ENCODE measurements around the gene INHBC.

DNA sequence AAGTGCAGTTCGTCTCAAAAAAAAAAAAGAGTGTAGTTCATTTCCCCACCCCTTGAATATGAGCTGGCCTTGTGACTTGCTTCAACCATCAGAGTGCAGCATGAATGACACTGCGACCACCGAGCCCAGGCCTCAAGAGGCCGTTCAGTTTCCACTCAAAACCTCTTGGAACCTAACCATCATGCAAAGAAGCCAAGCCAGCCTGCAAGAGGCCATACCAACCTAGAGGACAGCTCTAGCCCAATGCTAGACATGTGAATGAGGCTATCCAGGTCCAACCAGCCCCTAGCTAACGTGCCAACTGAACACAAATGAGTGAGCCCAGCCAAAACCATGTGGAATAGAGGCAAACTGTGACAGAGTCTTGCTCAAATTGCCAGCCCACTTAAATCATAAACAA lies 33.4 kb upstream of the INHBC start:
- TF ChIP-seq, protein P1, sequence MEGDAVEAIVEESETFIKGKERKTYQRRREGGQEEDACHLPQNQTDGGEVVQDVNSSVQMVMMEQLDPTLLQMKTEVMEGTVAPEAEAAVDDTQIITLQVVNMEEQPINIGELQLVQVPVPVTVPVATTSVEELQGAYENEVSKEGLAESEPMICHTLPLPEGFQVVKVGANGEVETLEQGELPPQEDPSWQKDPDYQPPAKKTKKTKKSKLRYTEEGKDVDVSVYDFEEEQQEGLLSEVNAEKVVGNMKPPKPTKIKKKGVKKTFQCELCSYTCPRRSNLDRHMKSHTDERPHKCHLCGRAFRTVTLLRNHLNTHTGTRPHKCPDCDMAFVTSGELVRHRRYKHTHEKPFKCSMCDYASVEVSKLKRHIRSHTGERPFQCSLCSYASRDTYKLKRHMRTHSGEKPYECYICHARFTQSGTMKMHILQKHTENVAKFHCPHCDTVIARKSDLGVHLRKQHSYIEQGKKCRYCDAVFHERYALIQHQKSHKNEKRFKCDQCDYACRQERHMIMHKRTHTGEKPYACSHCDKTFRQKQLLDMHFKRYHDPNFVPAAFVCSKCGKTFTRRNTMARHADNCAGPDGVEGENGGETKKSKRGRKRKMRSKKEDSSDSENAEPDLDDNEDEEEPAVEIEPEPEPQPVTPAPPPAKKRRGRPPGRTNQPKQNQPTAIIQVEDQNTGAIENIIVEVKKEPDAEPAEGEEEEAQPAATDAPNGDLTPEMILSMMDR (IDR thresholded peaks at IDR 0.05; ENCODE audit: insufficient read depth, low read length) = no peak
- no peak for TF ChIP-seq GABPA (IDR thresholded peaks at IDR 0.05; ENCODE audit: low read depth)
- TF ChIP-seq POLR2AphosphoS5 (IDR thresholded peaks at IDR 0.05; ENCODE audit: low read depth) = no peak
- TF ChIP-seq, protein P2, sequence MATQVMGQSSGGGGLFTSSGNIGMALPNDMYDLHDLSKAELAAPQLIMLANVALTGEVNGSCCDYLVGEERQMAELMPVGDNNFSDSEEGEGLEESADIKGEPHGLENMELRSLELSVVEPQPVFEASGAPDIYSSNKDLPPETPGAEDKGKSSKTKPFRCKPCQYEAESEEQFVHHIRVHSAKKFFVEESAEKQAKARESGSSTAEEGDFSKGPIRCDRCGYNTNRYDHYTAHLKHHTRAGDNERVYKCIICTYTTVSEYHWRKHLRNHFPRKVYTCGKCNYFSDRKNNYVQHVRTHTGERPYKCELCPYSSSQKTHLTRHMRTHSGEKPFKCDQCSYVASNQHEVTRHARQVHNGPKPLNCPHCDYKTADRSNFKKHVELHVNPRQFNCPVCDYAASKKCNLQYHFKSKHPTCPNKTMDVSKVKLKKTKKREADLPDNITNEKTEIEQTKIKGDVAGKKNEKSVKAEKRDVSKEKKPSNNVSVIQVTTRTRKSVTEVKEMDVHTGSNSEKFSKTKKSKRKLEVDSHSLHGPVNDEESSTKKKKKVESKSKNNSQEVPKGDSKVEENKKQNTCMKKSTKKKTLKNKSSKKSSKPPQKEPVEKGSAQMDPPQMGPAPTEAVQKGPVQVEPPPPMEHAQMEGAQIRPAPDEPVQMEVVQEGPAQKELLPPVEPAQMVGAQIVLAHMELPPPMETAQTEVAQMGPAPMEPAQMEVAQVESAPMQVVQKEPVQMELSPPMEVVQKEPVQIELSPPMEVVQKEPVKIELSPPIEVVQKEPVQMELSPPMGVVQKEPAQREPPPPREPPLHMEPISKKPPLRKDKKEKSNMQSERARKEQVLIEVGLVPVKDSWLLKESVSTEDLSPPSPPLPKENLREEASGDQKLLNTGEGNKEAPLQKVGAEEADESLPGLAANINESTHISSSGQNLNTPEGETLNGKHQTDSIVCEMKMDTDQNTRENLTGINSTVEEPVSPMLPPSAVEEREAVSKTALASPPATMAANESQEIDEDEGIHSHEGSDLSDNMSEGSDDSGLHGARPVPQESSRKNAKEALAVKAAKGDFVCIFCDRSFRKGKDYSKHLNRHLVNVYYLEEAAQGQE (IDR thresholded peaks at IDR 0.05; ENCODE audit: insufficient replicate concordance, low read depth) = no peak
- TF ChIP-seq SPI1 (IDR thresholded peaks at IDR 0.05; ENCODE audit: borderline replicate concordance, low read depth) = no peak

All from HL-60 (cell line).